ENCODE results near the gene GNG2.
A peak's percentile ranks its signal among the peaks of the same experiment; 100 is the strongest.

Gene GNG2

DNA sequence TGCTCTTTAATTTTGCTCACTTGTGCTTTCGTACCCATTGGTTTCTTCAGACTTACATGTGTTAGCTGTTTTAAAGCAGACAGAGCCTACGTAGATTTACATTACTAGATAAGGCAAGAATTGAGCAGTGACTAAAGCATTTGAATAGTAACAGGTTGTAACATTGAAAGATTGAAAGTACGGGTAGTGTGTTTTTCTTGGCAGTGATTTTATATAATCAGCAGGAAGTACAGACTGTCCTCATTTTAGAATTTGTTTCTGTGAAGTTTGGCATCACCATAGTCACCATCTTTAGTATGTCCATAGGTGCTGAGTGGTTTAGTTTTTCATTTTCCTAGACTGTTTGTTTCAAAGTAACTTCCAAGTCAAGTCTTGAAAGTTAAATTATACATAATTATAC, 142.9 kb downstream of the GNG2 start:
- Histone ChIP-seq H3K27me3 (ENCODE audit: control insufficient read depth in 1 of 2, insufficient read depth in 2 of 2, low read length in 2 of 2) (no peaks in the 10 kb centered on the region), H3K9ac (ENCODE audit: low read length in 2 of 2) (peak overlapping the region; percentile 13 to 70), H3K9me3 (ENCODE audit: control insufficient read depth in 2 of 2, low read length in 2 of 2) (no peaks in the 10 kb centered on the region), H3K27ac (ENCODE audit: low read length) (peak overlapping the region; percentile 89), H3K4me3 (ENCODE audit: low read length in 2 of 2) (no peak overlapping the region), H3K36me3 (ENCODE audit: control insufficient read depth in 2 of 2, insufficient read depth in 2 of 2, low read length in 2 of 2) (peaks cover 30 to 61% of the 10 kb centered on the region in 2 donors), H3K4me1 (ENCODE audit: control insufficient read depth, insufficient read depth, low read length) (peaks cover 12% of the 10 kb centered on the region)

DNA sequence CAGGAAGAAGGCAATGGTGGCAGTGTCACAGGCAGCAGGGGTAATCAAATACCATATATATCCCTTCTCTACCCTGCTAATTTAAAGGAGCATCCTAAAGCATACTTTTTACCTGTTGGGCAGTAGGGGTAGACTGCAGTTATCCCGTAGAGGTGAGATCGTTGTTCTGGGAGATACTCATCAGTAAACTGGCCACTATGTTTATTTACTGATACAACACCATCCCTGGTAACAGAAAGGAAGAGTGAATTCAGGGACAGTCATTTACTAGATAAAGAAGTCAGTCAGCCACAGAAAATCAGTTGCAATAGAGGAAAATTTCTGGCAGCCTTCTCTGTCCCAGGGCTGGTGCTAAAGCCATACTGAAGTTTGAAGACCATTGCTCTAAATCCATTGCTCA, 145.2 kb downstream of the GNG2 start:
- no peak overlapping the region for H3K4me3 ChIP-seq (ENCODE audit: low read length in 2 of 2)
- no peaks in the 10 kb centered on the region for H3K9me3 ChIP-seq (ENCODE audit: control insufficient read depth in 2 of 2, low read length in 2 of 2)
- H3K27ac ChIP-seq (ENCODE audit: low read length) = peak overlapping the region; percentile 33
- no peaks in the 10 kb centered on the region for H3K27me3 ChIP-seq (ENCODE audit: control insufficient read depth in 1 of 2, insufficient read depth in 2 of 2, low read length in 2 of 2)
- no peak overlapping the region for H3K9ac ChIP-seq (ENCODE audit: low read length in 2 of 2)
- peaks cover 40 to 70% of the 10 kb centered on the region in 2 donors for H3K36me3 ChIP-seq (ENCODE audit: control insufficient read depth in 2 of 2, insufficient read depth in 2 of 2, low read length in 2 of 2)
- peaks cover 12% of the 10 kb centered on the region for H3K4me1 ChIP-seq (ENCODE audit: control insufficient read depth, insufficient read depth, low read length)

DNA sequence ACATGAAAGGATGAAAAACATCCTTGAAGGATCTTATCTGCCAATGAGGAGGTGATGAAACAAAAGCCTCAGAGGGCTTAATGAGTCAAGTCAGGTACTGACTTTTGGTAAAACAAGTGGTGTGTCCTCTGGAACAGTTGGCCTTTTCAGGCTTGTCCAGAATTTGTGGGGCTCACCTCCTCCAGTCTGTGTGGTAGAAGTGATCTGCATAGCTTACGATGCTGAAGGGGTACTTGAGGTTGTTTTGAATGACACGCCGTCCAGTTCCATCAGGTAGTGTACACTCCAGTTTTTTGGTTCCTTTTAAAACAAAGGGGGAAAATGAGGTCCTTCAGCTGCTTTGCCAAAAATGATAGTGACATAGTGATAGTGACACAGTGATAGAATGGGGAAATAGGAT, 145.9 kb downstream of the GNG2 start:
- Histone ChIP-seq H3K9ac (ENCODE audit: low read length in 2 of 2) (no peak overlapping the region), H3K27ac (ENCODE audit: low read length) (peak overlapping the region; percentile 33), H3K36me3 (ENCODE audit: control insufficient read depth in 2 of 2, insufficient read depth in 2 of 2, low read length in 2 of 2) (peaks cover 47 to 70% of the 10 kb centered on the region in 2 donors)

DNA sequence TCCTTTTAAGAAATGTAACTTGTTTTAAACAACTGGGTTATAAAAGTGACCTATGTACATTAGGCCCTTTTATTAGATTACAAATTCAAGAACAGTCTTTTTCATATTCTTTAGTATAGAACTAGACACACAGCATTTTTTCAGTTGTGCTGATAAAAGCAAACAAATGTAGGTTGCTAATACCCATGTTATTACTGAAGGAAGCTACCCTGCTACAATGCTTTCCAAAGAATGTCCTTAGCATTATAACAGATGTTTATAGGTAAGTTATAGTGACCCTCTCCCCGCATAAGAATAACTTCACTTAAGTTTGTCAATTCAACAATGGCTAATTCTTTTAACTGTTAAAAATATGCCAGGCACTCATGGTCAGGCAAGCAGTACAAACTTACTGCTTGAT, 146.8 kb downstream of the GNG2 start:
- no peak overlapping the region for H3K9ac ChIP-seq (ENCODE audit: low read length in 2 of 2)
- no peak overlapping the region for H3K4me3 ChIP-seq (ENCODE audit: low read length in 2 of 2)
- no peaks in the 10 kb centered on the region for H3K27me3 ChIP-seq (ENCODE audit: control insufficient read depth in 1 of 2, insufficient read depth in 2 of 2, low read length in 2 of 2)
- H3K36me3 ChIP-seq (ENCODE audit: control insufficient read depth in 2 of 2, insufficient read depth in 2 of 2, low read length in 2 of 2) = peaks cover 55 to 74% of the 10 kb centered on the region in 2 donors
- H3K27ac ChIP-seq (ENCODE audit: low read length) = peak overlapping the region; percentile 26
- H3K4me1 ChIP-seq (ENCODE audit: control insufficient read depth, insufficient read depth, low read length) = peaks cover 15% of the 10 kb centered on the region
- no peaks in the 10 kb centered on the region for H3K9me3 ChIP-seq (ENCODE audit: control insufficient read depth in 2 of 2, low read length in 2 of 2)

More for the DNA sequence above, 145.9 kb downstream of the GNG2 start:
- Histone ChIP-seq H3K4me3 (ENCODE audit: low read length in 2 of 2) (no peak overlapping the region), H3K27me3 (ENCODE audit: control insufficient read depth in 1 of 2, insufficient read depth in 2 of 2, low read length in 2 of 2) (no peaks in the 10 kb centered on the region), H3K9me3 (ENCODE audit: control insufficient read depth in 2 of 2, low read length in 2 of 2) (no peaks in the 10 kb centered on the region), H3K4me1 (ENCODE audit: control insufficient read depth, insufficient read depth, low read length) (peaks cover 12% of the 10 kb centered on the region)

DNA sequence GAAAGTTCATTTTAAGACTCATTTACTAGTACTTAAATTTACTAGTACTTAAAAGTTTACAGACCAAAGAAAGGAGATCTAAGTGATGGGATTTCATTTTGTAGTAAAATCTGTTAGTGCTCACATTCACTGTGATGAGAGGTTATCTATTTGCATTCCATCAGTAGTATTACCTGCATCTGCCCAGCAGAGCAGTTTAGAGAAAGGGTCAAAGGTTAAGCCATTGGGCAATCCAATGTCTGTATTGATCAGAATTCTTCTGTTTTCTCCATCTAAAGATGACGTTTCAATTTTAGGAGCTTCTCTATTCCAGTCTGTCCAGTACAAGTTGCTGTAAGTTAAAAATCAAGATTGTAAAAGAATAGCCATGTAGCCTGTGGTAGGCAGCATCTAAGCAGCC, 147.2 kb downstream of the GNG2 start:
- H3K36me3 ChIP-seq (ENCODE audit: control insufficient read depth in 2 of 2, insufficient read depth in 2 of 2, low read length in 2 of 2) = peaks cover 52 to 72% of the 10 kb centered on the region in 2 donors

DNA sequence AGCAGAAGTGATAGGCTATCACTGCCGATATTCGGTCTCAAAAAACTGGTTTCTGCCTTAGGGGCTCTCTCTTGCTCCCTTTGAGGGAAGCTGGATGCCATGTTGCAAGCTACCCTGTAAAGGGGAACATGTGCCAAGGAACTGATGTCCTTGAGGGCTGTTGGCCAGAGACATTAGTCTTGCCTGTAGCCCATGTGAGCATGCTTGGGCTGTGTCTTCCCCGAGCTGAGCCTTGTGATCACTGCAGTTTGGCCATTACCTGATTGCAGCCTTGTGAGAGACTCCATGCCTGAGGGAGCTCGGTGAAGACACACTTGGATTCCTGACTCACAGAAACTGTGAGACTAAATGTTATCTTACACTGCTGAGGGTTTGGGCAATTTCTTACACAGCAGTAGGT, 147.7 kb downstream of the GNG2 start:
- no peak overlapping the region for H3K9ac ChIP-seq (ENCODE audit: low read length in 2 of 2)
- H3K4me1 ChIP-seq (ENCODE audit: control insufficient read depth, insufficient read depth, low read length) = peaks cover 17% of the 10 kb centered on the region
- H3K9me3 ChIP-seq (ENCODE audit: control insufficient read depth in 2 of 2, low read length in 2 of 2) = no peaks in the 10 kb centered on the region
- no peak overlapping the region for H3K4me3 ChIP-seq (ENCODE audit: low read length in 2 of 2)
- peaks cover 57 to 70% of the 10 kb centered on the region in 2 donors for H3K36me3 ChIP-seq (ENCODE audit: control insufficient read depth in 2 of 2, insufficient read depth in 2 of 2, low read length in 2 of 2)
- no peaks in the 10 kb centered on the region for H3K27me3 ChIP-seq (ENCODE audit: control insufficient read depth in 1 of 2, insufficient read depth in 2 of 2, low read length in 2 of 2)
- peak overlapping the region; percentile 26 for H3K27ac ChIP-seq (ENCODE audit: low read length)

More for the DNA sequence above, 147.2 kb downstream of the GNG2 start:
- Histone ChIP-seq H3K9me3 (ENCODE audit: control insufficient read depth in 2 of 2, low read length in 2 of 2) (no peaks in the 10 kb centered on the region), H3K9ac (ENCODE audit: low read length in 2 of 2) (no peak overlapping the region), H3K27me3 (ENCODE audit: control insufficient read depth in 1 of 2, insufficient read depth in 2 of 2, low read length in 2 of 2) (no peaks in the 10 kb centered on the region), H3K4me3 (ENCODE audit: low read length in 2 of 2) (no peak overlapping the region), H3K4me1 (ENCODE audit: control insufficient read depth, insufficient read depth, low read length) (peaks cover 15% of the 10 kb centered on the region), H3K27ac (ENCODE audit: low read length) (peak overlapping the region; percentile 26)

DNA sequence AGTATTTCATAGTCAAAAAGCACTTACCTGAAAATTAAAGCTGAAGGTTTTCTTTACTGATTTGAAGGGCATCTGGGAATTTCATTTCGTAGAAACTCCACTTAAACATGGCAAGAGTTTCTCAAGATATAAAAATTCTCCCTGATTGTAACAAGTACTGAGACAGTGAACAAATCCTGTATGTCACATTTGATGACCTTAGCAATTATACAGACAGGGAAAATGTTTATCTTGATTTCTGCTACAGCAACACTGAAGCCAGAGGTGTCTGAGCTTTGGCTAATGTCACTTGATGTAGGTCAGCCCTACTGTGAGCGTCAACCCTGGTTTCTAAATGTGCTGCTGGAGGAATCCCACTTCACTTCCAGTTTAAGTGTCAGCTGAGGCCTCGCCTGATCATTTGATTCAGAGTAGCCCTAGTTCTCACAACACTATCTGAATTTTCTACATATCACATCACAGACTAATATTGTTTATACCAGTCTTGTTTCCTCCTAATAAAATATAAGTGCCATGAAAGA, 149.8 kb downstream of the GNG2 start:
- peaks cover 68 to 73% of the 10 kb centered on the region in 2 donors for H3K36me3 ChIP-seq (ENCODE audit: control insufficient read depth in 2 of 2, insufficient read depth in 2 of 2, low read length in 2 of 2)
- H3K27ac ChIP-seq (ENCODE audit: low read length) = peak overlapping the region; percentile 7

DNA sequence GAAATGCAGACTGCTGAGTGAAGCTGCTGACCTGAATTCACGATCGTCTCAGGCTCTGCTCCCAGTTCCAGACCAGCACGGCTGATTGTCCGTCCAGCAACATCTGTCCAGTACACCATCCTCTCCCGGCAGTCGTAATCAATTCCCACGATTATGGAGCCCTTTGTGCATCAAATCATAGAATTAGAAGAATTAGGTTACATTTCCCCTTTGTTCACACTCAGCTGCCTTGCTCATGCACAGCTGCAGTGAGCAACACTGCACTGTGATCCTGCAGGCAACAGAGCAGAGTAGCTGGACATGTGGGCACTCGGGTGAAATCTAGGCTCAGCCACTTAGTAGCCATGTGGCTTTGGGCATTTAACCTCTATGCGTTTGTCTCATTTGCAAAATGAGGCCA, 151.1 kb downstream of the GNG2 start:
- H3K4me1 ChIP-seq (ENCODE audit: control insufficient read depth, insufficient read depth, low read length) = peaks cover 16% of the 10 kb centered on the region
- H3K27ac ChIP-seq (ENCODE audit: low read length) = no peak overlapping the region

More for the DNA sequence above, 149.8 kb downstream of the GNG2 start:
- no peaks in the 10 kb centered on the region for H3K27me3 ChIP-seq (ENCODE audit: control insufficient read depth in 1 of 2, insufficient read depth in 2 of 2, low read length in 2 of 2)
- no peaks in the 10 kb centered on the region for H3K9me3 ChIP-seq (ENCODE audit: control insufficient read depth in 2 of 2, low read length in 2 of 2)
- peaks cover 8% of the 10 kb centered on the region for H3K4me1 ChIP-seq (ENCODE audit: control insufficient read depth, insufficient read depth, low read length)
- H3K4me3 ChIP-seq (ENCODE audit: low read length in 2 of 2) = no peak overlapping the region
- no peak overlapping the region for H3K9ac ChIP-seq (ENCODE audit: low read length in 2 of 2)

DNA sequence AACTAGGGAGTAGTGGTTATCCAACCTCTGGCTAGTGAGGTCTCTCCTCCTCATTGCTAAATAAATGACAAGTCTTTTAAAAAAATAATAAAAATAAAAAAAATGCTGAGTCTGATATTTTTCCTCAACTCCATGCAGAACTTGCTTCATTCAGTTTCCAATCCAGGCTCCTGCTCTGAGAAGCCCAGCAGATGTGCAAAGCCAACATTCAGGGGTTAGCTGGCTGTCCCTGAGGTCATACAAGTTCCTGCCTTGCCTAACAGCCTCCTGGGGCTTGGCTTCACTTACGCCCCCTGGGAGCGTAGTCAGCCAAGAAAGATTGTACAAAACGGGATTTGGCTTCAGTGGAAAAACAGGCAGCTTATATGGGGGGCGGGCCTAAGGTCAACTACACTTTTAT, 152.2 kb downstream of the GNG2 start:
- peaks cover 64 to 71% of the 10 kb centered on the region in 2 donors for H3K36me3 ChIP-seq (ENCODE audit: control insufficient read depth in 2 of 2, insufficient read depth in 2 of 2, low read length in 2 of 2)
- no peaks in the 10 kb centered on the region for H3K9me3 ChIP-seq (ENCODE audit: control insufficient read depth in 2 of 2, low read length in 2 of 2)
- H3K4me1 ChIP-seq (ENCODE audit: control insufficient read depth, insufficient read depth, low read length) = peaks cover 20% of the 10 kb centered on the region
- H3K9ac ChIP-seq (ENCODE audit: low read length in 2 of 2) = no peak overlapping the region
- no peak overlapping the region for H3K4me3 ChIP-seq (ENCODE audit: low read length in 2 of 2)
- H3K27me3 ChIP-seq (ENCODE audit: control insufficient read depth in 1 of 2, insufficient read depth in 2 of 2, low read length in 2 of 2) = no peaks in the 10 kb centered on the region
- no peak overlapping the region for H3K27ac ChIP-seq (ENCODE audit: low read length)

More for the DNA sequence above, 151.1 kb downstream of the GNG2 start:
- H3K36me3 ChIP-seq (ENCODE audit: control insufficient read depth in 2 of 2, insufficient read depth in 2 of 2, low read length in 2 of 2) = peaks cover 66 to 69% of the 10 kb centered on the region in 2 donors
- no peaks in the 10 kb centered on the region for H3K9me3 ChIP-seq (ENCODE audit: control insufficient read depth in 2 of 2, low read length in 2 of 2)
- H3K27me3 ChIP-seq (ENCODE audit: control insufficient read depth in 1 of 2, insufficient read depth in 2 of 2, low read length in 2 of 2) = no peaks in the 10 kb centered on the region
- H3K4me3 ChIP-seq (ENCODE audit: low read length in 2 of 2) = no peak overlapping the region
- H3K9ac ChIP-seq (ENCODE audit: low read length in 2 of 2) = no peak overlapping the region

DNA sequence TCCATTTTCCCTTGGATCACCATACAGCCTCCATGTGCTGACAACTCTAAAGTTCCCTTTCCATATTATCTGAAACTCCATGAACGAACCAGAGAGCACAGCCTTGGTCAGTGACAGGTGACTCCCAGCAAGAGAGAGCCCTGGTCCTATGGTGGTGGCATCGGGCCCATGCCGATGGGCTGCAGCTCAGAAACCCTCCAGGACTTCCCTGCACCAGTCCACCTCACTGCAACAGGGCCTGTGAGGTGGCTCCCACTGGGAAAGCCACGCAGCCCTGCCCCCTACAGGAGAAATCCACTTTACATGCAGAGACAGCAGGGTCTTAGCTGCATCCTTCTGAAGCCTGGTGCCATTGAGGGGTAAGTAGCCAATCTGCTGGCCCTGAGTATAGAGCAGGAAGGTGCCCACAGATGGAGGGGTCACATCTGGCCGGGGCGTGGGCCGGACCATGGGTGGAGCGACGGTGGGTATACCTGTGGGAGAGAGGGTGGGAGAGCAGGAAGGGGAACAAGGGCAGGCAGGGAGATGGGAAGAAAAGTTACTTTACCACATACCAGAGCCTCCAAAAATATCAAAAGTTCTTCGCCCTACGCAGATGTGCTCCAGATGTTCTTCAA, 153.7 kb downstream of the GNG2 start:
- Histone ChIP-seq H3K9me3 (ENCODE audit: control insufficient read depth in 2 of 2, low read length in 2 of 2) (no peaks in the 10 kb centered on the region), H3K4me3 (ENCODE audit: low read length in 2 of 2) (no peak overlapping the region), H3K36me3 (ENCODE audit: control insufficient read depth in 2 of 2, insufficient read depth in 2 of 2, low read length in 2 of 2) (peaks cover 62 to 69% of the 10 kb centered on the region in 2 donors), H3K27me3 (ENCODE audit: control insufficient read depth in 1 of 2, insufficient read depth in 2 of 2, low read length in 2 of 2) (no peaks in the 10 kb centered on the region), H3K9ac (ENCODE audit: low read length in 2 of 2) (no peak overlapping the region), H3K27ac (ENCODE audit: low read length) (no peak overlapping the region), H3K4me1 (ENCODE audit: control insufficient read depth, insufficient read depth, low read length) (peaks cover 20% of the 10 kb centered on the region)

DNA sequence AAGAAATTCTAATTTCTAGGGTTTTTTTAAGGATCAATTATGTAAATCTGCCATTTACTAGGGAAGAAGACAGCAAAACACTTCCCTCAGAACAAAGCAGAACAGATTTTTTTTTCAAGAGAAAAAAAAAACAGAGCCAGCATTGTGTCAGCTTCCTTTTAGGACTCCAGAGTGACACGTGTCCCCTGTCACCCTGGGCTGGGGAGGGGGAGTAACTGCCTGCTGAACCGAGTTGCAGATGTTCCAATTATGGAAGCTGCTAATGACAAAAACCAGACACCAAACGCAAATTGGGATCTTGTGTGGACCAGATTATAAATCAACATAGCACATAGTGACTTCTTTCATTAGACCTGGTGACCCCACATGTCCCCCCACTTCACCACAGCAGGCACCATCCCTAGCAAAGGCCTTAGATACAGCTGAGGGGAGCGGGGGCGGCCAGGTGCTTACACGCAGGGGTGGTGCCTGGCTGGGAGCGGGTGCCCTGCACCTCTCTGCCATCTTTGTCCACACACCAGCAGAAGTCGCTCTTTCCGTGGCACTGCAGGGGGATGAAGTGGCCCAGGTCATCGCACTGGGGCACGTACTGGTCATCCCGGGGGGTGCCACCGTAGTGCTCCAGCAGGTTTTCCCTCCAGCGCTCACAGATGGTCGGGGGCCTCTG, 154.3 kb downstream of the GNG2 start:
- no peaks in the 10 kb centered on the region for H3K9me3 ChIP-seq (ENCODE audit: control insufficient read depth in 2 of 2, low read length in 2 of 2)
- no peaks in the 10 kb centered on the region for H3K27me3 ChIP-seq (ENCODE audit: control insufficient read depth in 1 of 2, insufficient read depth in 2 of 2, low read length in 2 of 2)
- no peak overlapping the region for H3K9ac ChIP-seq (ENCODE audit: low read length in 2 of 2)
- H3K36me3 ChIP-seq (ENCODE audit: control insufficient read depth in 2 of 2, insufficient read depth in 2 of 2, low read length in 2 of 2) = peaks cover 66 to 74% of the 10 kb centered on the region in 2 donors
- no peak overlapping the region for H3K27ac ChIP-seq (ENCODE audit: low read length)
- H3K4me1 ChIP-seq (ENCODE audit: control insufficient read depth, insufficient read depth, low read length) = peaks cover 20% of the 10 kb centered on the region
- H3K4me3 ChIP-seq (ENCODE audit: low read length in 2 of 2) = no peak overlapping the region

All from stomach smooth muscle (tissue), 2 donors.